Hypothalamus (tissue), 51 donors: ENCODE results near the gene ORMDL3.
"Not testable (repeated sequence)": the region's sequence is repeated elsewhere in the genome, so short reads cannot be mapped to it uniquely, and the experiment has no call there.

ENCODE experiments used
- DNase-seq, 51 donors: peaks; one replicate each; lab custom pipeline; 2025; lab: John Stamatoyannopoulos, UW

Gene ORMDL3

GRCh38 chr17:39950871-39951348, 23.5 kb upstream of the ORMDL3 start:
- DNase-seq, result no peak

GRCh38 chr17:39949028-39949427, 21.6 kb upstream of the ORMDL3 start:
- no peak for DNase-seq

GRCh38 chr17:39948489-39948828, 21.1 kb upstream of the ORMDL3 start:
- DNase-seq, result not testable (repeated sequence)

GRCh38 chr17:39946551-39947330, 19.3 kb upstream of the ORMDL3 start:
- no peak for DNase-seq

GRCh38 chr17:39944393-39944711, 17.0 kb upstream of the ORMDL3 start:
- DNase-seq, result no peak

DNA sequence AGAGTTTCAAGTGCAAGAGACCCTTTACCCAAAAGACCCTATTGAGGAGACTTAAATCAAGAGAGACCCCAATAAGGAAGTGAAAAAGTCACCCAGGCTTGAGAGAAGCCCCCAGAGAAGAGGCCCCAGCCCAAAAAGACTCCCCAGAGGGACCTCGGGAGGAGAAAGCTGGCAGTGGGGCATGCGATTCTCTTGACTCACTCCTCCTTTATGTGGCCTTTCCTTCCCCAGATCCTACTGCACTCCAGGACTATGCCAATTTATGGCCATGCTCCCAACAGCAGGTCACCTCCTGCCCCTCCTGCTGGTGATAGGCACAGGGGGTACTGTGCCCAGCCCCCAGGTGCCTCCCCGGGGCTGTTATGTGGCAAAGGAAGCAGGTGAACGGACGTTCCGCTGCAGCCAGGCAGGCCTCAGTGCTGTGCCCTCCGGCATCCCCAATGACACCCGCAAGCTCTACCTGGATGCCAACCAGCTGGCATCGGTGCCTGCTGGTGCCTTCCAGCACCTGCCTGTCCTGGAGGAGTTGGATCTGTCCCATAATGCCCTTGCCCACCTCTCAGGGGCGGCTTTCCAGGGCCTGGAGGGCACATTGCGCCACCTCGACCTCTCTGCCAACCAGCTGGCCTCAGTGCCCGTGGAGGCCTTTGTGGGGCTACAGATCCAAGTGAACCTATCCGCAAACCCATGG, 16.4 kb upstream of the ORMDL3 start:
- DNase-seq, result no peak

DNA sequence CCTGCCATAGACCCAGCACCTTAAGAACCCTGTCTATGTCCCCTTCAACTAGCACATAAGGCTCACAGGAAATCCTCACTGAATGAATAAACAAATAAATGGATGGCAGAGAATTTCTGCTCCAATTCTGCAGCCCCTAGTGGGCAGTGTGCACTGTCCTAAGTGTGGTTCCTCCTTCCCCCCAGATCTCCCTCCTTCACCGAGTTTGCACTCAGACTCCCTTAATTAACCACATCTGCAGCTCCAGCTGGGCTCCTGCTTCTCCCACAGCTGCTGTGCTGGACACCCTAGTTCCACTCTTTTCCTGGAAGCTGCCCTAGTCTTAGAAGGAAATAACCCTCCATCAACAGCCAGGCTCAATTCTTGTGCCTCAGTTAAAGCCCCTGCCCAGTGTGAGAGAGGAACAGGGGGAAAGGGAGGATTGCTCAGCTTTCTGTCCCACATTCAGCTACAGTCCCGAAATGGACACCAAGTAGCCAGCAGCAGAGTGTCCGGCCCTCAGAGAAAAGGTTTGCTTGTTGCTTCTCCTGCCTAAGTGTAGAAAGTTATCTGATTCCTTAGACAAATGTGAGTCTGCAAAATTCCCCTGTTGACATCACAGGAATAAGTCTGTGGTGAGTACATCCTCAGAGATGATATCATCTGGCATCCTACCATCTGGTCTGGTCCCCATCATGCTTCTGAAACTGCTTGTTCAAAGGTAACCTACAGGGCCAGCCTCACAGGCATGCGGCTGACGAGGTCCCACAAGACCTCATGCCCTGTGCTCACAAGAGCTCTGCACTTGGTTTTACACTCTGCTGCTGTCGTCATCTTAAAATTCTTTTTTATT, 12.4 kb upstream of the ORMDL3 start:
- peak in 2 of 51 donors; percentile 14 to 17 for DNase-seq

- DNase-seq, result no peak
These were observed 11.7 kb upstream of the ORMDL3 start for GRCh38 chr17:39939106-39939505.

DNA sequence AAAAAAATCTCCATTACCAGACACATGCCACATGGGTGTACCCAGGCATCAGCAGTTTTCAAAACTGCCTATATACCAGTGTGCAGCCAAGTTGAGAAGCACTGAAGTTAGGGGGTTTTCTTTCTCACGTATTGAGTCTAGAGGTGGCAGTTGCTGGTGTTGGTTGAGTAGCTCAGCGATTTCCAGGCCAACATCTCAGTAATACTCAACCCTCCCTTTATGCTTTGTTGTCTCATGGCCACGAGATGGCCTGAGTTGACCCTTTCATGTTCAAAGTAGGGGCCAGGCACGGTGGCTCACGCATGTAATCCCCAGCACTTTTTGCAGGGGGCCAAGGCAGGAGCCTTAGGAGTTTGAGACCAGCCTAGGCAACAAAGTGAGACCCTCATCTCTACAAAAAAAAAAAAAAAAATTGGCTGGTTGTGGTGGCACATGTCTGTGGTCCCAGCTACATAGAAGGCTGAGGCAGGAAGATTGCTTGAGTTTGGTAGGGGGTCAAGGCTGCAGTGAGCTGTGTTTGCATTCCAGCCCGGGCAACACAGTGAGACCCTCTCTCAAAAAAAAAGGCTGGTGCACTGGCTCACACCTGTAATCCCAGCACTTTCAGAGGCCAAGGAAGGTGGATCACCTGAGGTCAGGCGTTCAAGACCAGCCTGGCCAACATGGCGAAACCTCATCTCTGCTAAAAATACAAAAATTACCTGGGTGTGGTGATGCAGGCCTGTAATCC, 10.9 kb upstream of the ORMDL3 start:
- no peak for DNase-seq

GRCh38 chr17:39937447-39937846, 10.0 kb upstream of the ORMDL3 start:
- DNase-seq, result no peak

DNA sequence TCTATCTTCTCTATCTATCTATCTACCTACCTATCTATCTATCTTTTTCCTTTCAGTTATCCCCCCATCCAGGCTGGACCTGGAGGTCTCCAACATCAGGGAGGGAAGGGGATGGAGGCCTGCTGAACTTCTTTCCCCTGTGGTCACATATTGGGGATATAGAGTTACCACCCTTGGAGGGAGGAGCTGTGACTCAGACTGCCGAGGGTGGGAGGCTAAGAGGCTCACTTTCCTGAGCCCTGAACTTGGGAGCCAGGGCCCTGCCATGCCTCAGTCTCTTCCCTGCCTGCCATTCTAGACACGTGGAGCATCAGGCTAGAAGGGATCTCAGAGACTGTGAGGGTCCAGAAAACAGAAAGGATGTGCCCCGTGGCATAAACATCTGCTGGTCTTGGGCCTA, 8.5 kb upstream of the ORMDL3 start:
- no peak for DNase-seq

GRCh38 chr17:39934324-39934723, 6.9 kb upstream of the ORMDL3 start:
- no peak for DNase-seq

GRCh38 chr17:39933912-39934311, 6.5 kb upstream of the ORMDL3 start:
- DNase-seq, result no peak

GRCh38 chr17:39929646-39930407, 2.4 kb upstream of the ORMDL3 start:
- DNase-seq, result no peak

DNA sequence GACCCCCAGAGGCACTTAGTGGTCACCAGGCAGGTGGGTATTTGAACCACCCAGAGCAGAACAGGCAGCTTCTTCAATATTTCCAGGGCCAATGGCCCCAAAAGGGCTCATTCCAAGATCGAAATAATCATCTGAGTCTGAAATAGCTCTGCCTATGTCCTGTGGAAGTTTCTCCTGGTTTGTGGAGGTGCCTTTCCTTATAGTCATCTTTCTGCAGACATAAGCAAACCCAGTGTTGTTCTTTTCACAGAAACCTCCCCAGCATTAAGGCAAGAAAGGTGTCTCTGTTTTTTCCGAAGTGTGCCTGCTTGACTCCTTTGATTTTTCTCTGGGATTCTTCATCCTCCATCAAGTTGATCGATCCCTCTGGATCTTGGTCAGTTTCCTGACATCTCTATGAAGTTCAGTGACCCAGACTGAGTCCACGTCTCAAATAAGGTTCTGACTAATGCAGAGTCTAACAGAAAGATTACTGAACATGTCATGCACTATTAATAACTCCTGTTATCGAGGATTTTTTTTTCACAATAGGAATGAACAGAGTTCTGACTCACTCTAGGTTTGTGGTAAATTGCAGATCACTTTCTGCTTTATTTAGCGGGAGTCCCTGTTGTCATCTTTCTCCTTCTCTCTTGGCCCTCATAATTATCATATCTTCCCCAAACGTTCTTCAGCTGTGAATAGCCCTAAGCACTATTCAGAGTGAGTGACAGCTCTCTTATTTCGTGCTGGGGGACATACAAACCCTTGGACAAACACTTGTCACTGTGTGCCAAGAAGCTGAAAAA, 1.7 kb upstream of the ORMDL3 start:
- peak in 1 of 51 donors; percentile 25 for DNase-seq

DNA sequence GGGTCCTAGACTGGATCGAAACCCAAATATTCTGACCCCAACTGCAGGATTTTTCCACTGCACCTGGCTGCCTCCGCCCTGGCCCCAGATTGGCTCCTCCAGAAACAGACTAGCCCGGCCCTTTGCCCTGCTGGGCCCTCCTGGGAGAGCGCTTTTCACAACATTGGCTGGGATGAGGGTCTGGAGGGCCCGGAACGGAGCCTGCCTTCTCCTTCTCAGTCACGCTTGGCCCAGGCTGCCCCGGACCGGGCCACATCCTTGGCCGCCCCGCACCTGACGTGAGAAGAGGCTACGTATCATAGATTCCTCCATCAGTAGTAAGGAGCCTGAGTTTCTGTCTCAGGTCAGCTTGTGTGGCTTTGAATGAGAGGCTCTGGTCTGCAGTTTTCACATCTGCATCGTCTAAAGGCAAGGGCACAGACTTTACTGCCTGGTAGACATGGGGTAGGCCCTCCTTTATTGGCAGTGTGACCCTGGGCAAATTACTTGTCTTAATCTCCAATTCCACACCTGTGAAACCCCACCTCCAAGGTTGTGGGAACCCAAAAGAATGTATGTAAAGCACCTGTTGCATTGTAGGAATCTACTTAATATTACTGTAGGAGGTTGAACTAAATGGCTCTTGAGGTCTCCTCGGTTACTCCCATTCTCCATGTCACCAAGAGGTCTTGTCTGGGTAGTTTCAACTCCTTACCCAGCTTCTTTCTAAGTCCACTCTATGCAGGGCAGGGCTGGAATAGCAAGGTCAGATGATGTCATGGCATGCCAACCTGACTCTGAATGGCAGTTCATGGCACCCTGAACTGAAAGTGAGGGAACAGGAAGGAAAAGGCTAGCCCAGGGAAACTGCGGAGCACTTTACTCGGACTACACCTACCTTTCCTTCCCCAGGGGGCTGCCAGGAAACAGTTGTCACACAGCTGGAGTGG, 792 bp upstream of the ORMDL3 start:
- DNase-seq, result peak in 20 of 51 donors; percentile 16 to 68 (median 44)

DNA sequence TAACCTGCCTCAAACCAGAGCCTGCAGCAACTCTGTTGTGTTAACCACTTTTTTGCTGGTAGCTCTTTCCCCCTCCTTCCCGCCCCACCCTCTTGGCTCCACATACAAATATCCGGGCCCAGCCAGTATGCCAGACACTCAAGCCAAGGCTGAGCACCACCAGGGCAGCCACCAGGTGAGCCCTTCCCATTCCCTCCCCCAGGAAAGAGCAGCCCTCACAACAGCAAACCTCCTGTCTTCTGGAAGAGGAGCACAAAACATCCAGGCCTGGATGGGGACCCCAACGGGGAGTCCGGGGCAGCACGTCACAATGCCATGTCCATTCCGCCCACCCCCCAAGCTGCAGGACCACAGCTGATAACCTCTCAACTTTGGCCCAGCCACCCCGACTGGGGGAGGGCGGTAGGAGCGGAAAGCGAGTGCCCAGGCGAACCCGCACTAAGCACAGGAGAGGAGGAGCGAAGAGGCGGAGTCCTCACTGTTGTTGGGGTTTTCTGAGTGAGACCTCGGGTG, 757 bp downstream of the ORMDL3 start:
- peak in 3 of 51 donors; percentile 20 to 51 (median 39) for DNase-seq

DNA sequence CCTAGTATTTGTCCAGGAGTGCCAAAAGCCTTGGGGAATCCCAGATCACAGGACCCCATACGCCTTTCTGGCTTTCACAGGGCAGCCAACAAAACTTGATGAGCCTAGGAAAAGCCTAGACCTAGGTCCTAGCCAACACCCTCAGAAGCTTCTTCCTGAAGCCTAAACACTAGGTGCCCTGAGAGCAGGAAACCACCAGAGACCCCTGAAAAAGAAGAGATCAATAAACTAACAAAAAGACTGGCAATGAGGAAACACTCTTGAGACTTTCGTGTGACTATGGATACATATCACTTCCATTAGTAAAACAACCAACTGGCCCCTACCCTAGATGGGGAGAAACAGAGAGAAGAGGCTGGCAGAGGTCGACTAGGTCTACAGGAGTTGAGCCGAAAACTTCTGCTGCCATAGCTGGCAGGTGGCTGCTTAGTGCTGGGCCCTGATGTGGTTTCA, 1.2 kb downstream of the ORMDL3 start:
- no peak for DNase-seq
